Neutrophil (primary cell): ENCODE data around the gene ADORA3.
A peak's percentile ranks its signal among the peaks of the same experiment; 100 is the strongest.

Experiments used
- H3K27ac ChIP-seq: fragments of 200-600 bp; sonication (generic); 2 replicates; pipeline ENCODE4 v1.5.1; 2016; ENCODE audit warnings: mild to moderate bottlenecking, moderate library complexity
- H3K27me3 ChIP-seq: fragments of 200-600 bp; sonication (generic); 2 replicates; pipeline ENCODE4 v1.6.0; 2016; ENCODE audit warnings: mild to moderate bottlenecking
- H3K36me3 ChIP-seq: fragments of 200-600 bp; sonication (generic); 2 replicates; pipeline ENCODE4 v1.5.1; 2017
- H3K4me1 ChIP-seq, 2 experiments: fragments of 200-600 bp in 1 of 2; sonication (generic) in 1 of 2; 1 replicate in 1 of 2; 2 replicates in 1 of 2; pipeline versions ENCODE4 v1.5.1 to v1.6.1; 2013 to 2016; ENCODE audit warnings: low read depth in 1 of 2, low read length in 1 of 2, mild to moderate bottlenecking in 1 of 2, moderate library complexity in 1 of 2; ENCODE audit not compliant: control insufficient read depth in 1 of 2, insufficient read depth in 1 of 2
- H3K4me3 ChIP-seq, 2 experiments: fragments of 200-600 bp in 1 of 2; sonication (generic) in 1 of 2; 1 replicate in 1 of 2; 2 replicates in 1 of 2; pipeline ENCODE4 v1.5.1; 2013 to 2016; ENCODE audit warnings: low read depth in 1 of 2, low read length in 1 of 2, mild to moderate bottlenecking in 1 of 2, moderate library complexity in 1 of 2
- H3K9me3 ChIP-seq: fragments of 200-600 bp; sonication (generic); 2 replicates; pipeline ENCODE4 v1.5.1; 2016
- CTCF ChIP-seq: fragments of 200-600 bp; sonication (generic); IDR thresholded peaks from 2 replicates; pipeline ENCODE4 v1.5.1; 2016; ENCODE audit warnings: antibody characterized with exemption

The ADORA3 gene

DNA sequence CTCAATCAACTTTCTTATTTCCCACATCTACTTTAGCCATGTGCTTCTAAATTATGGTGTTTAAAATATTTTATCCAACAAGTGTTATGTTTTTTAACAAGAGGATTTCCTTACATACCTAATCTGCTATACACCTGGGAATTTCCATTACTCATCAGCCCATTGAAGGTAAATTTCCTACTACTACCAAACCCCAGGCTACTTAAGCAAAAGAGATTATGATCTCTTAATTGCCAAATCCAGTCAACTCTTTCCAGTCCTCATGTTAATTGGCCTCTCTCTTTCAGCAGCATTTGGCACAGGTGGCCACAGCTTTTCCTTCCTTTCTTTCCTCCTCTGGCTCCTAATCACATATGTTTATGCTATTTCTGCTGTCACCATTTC is 34.7 kb downstream of the ADORA3 start:
- Histone ChIP-seq H3K4me1 (peaks cover 42 to 44% of the 10 kb centered on the region in 2 experiments), H3K36me3 (no peaks in the 10 kb centered on the region), H3K27me3 (no peaks in the 10 kb centered on the region), H3K9me3 (no peaks in the 10 kb centered on the region), H3K27ac (peak overlapping the region; percentile 20), H3K4me3 (no peak overlapping the region)
- TF ChIP-seq CTCF = no peak

DNA sequence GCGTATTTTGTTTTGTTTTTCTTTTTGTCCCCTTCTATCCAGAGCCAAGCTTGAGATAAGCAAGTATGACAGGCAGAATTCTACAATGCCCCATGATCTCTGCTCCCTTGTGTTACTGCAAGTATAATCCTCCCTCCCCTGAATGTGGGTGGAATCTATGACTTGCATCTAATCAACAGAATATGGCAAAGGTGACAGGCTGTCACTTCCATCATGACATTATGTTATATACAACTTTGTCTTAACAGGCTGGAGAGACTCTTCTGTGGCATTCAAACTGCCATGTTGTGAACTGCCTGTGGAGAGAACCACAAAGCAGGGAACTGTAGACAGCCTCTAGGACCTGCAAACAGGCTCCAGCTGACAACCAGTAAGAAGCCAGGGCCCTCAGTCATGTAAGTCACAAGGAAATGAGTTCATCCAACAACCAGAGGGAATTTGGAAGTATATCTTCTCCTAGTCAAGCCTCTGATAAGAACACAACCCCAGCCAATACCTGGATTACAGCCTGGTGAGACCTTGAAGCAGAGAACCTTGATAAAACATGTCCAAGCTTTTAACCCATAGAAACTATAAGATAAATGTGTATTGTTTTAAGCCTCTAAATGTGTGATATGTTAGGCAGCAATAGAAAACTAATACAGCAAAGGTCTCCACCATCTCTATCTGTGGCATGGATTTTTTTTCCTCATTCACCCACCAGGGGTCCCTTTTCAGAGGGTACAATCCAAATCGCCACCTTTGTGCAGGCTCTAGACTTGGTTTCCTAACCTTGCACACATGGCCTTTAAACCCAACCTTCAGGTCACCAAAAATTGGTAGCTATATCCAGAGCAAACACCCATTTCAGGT is 35.3 kb downstream of the ADORA3 start:
- Histone ChIP-seq H3K4me1 (peaks cover 36 to 38% of the 10 kb centered on the region in 2 experiments), H3K27ac (no peak overlapping the region), H3K9me3 (no peaks in the 10 kb centered on the region), H3K4me3 (no peak overlapping the region), H3K27me3 (no peaks in the 10 kb centered on the region), H3K36me3 (peaks cover 3% of the 10 kb centered on the region)
- TF ChIP-seq CTCF = no peak

GRCh38 chr1:111466480-111466879 is 37.0 kb downstream of the ADORA3 start:
- no peak overlapping the region for H3K4me3 ChIP-seq
- TF ChIP-seq CTCF = no peak
- no peak overlapping the region for H3K27ac ChIP-seq
- no peaks in the 10 kb centered on the region for H3K9me3 ChIP-seq
- H3K36me3 ChIP-seq = peaks cover 17% of the 10 kb centered on the region
- H3K27me3 ChIP-seq = no peaks in the 10 kb centered on the region
- peaks cover 20 to 22% of the 10 kb centered on the region in 2 experiments for H3K4me1 ChIP-seq

DNA sequence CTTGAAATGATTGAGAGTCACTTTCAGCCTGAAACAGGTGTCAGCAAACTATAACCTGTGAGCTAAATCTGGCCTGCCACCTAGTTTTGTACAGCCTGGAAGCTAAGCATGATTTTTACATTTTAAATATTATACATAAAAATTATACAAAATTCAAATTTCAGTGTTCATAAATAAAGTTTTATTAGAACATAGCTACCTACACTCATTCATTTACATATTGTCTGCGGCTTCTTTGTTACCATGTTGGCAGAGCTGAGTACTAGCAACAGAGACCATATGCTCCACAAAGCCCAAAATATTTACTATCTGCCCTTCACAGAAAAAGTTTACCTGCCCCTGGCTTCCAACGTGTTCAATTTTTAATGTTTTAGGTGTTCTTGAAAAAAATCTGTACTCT is 37.7 kb downstream of the ADORA3 start:
- Histone ChIP-seq H3K27ac (no peak overlapping the region), H3K36me3 (peaks cover 25% of the 10 kb centered on the region), H3K9me3 (no peaks in the 10 kb centered on the region), H3K4me1 (peaks cover 14 to 15% of the 10 kb centered on the region in 2 experiments), H3K27me3 (no peaks in the 10 kb centered on the region), H3K4me3 (no peak overlapping the region)
- TF ChIP-seq CTCF = no peak

DNA sequence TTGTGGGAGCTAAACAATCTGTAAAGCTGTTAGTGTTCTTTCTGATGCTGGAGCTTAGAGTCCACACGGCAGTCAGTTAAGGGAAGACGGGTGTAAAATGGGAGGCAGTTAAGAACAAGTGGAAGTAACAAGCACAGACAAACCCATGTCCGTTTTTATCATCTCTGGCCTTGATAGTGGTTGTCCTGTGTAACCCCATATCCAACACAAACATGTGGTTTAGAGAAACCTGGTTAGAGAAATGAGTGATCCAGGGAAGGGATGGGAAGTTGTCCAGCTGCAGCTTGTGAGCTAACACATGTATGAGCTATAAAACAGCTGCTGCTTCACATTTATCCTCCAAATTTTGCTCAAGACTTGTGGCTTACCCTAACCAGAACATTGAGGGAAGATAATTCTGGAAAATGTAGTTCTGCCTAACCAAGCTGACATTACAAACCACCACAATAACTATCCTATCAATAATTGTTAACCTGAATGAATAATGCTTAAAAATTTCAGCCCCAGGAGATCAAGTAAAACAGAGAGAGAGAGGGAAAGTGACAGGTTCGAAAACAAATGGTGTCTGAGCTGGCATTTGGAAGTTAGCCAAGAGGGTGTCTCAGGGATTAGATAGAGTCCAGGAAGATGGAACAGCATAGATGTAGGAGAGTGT is 40.3 kb downstream of the ADORA3 start:
- Histone ChIP-seq H3K27ac (peak overlapping the region; percentile 13), H3K27me3 (no peaks in the 10 kb centered on the region), H3K4me3 (no peak overlapping the region), H3K4me1 (no peaks in the 10 kb centered on the region), H3K9me3 (no peaks in the 10 kb centered on the region), H3K36me3 (peaks cover 47% of the 10 kb centered on the region)
- TF ChIP-seq CTCF = no peak
